Activated T-helper 2 cell treated with anti-CD3 and anti-CD28 coated beads, Interferon-gamma antibody, Interleukin-2, Interleukin-4, amounts not matched to agents 10 μg/mL and 5 μg/mL and 100 μg/mL, durations not matched to agents 14 hours and 24 hours and 36 hours (primary cell): Measurements from ENCODE around the gene DHRSX. TPM values are rescaled to one million over a fixed set of nuclear protein-coding genes. Genes with fewer than 3 reads are reported as not detected.

Source experiments
- DNase-seq: peaks from one replicate; pipeline ENCODE4 v3.0.0; 2021; ENCODE audit warnings: low spot score
- H3K27ac Mint-ChIP-seq: one replicate; pipeline ENCODE4 v1.8.0; 2021; ENCODE audit warnings: mixed read lengths
- H3K27me3 Mint-ChIP-seq: one replicate; pipeline ENCODE4 v1.8.0; 2021; ENCODE audit warnings: low read depth, mixed read lengths
- H3K36me3 Mint-ChIP-seq: one replicate; pipeline ENCODE4 v1.8.0; 2021; ENCODE audit warnings: low read depth, mixed read lengths
- H3K4me1 Mint-ChIP-seq: one replicate; pipeline ENCODE4 v1.8.0; 2021; ENCODE audit warnings: low read depth, mixed read lengths
- H3K4me3 Mint-ChIP-seq: one replicate; pipeline ENCODE4 v1.8.0; 2021; ENCODE audit warnings: low read depth, mild to moderate bottlenecking, moderate library complexity, mixed read lengths
- H3K9me3 Mint-ChIP-seq: one replicate; pipeline ENCODE4 v1.8.0; 2021; ENCODE audit warnings: mixed read lengths
- intact Hi-C: fragments of 100-400 bp; cut with micrococcal nuclease; formaldehyde crosslinking; loops from one replicate; pipeline ENCODE4 v1.15.1; 2023
- total RNA-seq: library from RNA; stranded (reverse); gene quantifications from 2 replicates; pipeline ENCODE4 v1.2.3, GENCODE V29; 2022

DHRSX gene
- total RNA-seq = 26.1 and 26.4 TPM in 2 replicates

- DNase-seq = peak; percentile 44
- no peaks in the 10 kb centered on the region for H3K9me3 Mint-ChIP-seq
- intact Hi-C loops = loop anchor here (10.0 kb wide), 3 partner anchors 104 to 1046 kb away; partner anchors contain the start of gene ASMTL
- H3K36me3 Mint-ChIP-seq = peaks cover 16% of the 10 kb centered on the region
- peak within 1 kb of the TSS; percentile 70 for H3K4me3 Mint-ChIP-seq
- peak within 1 kb of the TSS; percentile 80 for H3K27ac Mint-ChIP-seq
- H3K27me3 Mint-ChIP-seq = no peaks in the 10 kb centered on the region
- peaks cover 24% of the 10 kb centered on the region for H3K4me1 Mint-ChIP-seq
These were observed at the start of gene DHRSX, which contains the start of gene ZBED1 for GRCh38 chrX:2500803-2501558. Gene DHRSX (minus strand): TSS chrX:2500976. CDS start chrX:2500925, 51 bp downstream. Gene ZBED1 (minus strand): TSS chrX:2500976. CDS start chrX:2490719, 10,257 bp downstream.

GRCh38 chrX:2549876-2550275, 49.1 kb upstream of the DHRSX start:
- Mint-ChIP-seq H3K4me1 (no peaks in the 10 kb centered on the region), H3K36me3 (no peaks in the 10 kb centered on the region), H3K4me3 (no peak overlapping the region), H3K27ac (no peak overlapping the region), H3K27me3 (no peaks in the 10 kb centered on the region), H3K9me3 (no peaks in the 10 kb centered on the region)
- intact Hi-C loops = no loop called here
- no peak for DNase-seq

GRCh38 chrX:2548711-2549423, 48.1 kb upstream of the DHRSX start:
- intact Hi-C loops = no loop called here
- no peak for DNase-seq
- Mint-ChIP-seq H3K36me3 (no peaks in the 10 kb centered on the region), H3K4me1 (no peaks in the 10 kb centered on the region), H3K27ac (no peak overlapping the region), H3K4me3 (no peak overlapping the region), H3K27me3 (no peaks in the 10 kb centered on the region), H3K9me3 (no peaks in the 10 kb centered on the region)

GRCh38 chrX:2547736-2548135, 47.0 kb upstream of the DHRSX start:
- intact Hi-C loops = no loop called here
- Mint-ChIP-seq H3K27me3 (no peaks in the 10 kb centered on the region), H3K4me3 (no peak overlapping the region), H3K9me3 (no peaks in the 10 kb centered on the region), H3K4me1 (no peaks in the 10 kb centered on the region), H3K27ac (no peak overlapping the region), H3K36me3 (no peaks in the 10 kb centered on the region)
- DNase-seq = no peak

- H3K9me3 Mint-ChIP-seq = no peaks in the 10 kb centered on the region
- no peak overlapping the region for H3K4me3 Mint-ChIP-seq
- intact Hi-C loops = no loop called here
- H3K27me3 Mint-ChIP-seq = no peaks in the 10 kb centered on the region
- H3K27ac Mint-ChIP-seq = no peak overlapping the region
- no peaks in the 10 kb centered on the region for H3K36me3 Mint-ChIP-seq
- DNase-seq = no peak
- H3K4me1 Mint-ChIP-seq = no peaks in the 10 kb centered on the region
These were observed 45.7 kb upstream of the DHRSX start for GRCh38 chrX:2546496-2546895.

GRCh38 chrX:2545144-2545543, 44.4 kb upstream of the DHRSX start:
- H3K36me3 Mint-ChIP-seq = no peaks in the 10 kb centered on the region
- no peaks in the 10 kb centered on the region for H3K27me3 Mint-ChIP-seq
- no peak for DNase-seq
- intact Hi-C loops = no loop called here
- no peaks in the 10 kb centered on the region for H3K9me3 Mint-ChIP-seq
- no peak overlapping the region for H3K4me3 Mint-ChIP-seq
- H3K27ac Mint-ChIP-seq = no peak overlapping the region
- no peaks in the 10 kb centered on the region for H3K4me1 Mint-ChIP-seq

GRCh38 chrX:2542826-2543521, 42.2 kb upstream of the DHRSX start:
- Mint-ChIP-seq H3K36me3 (no peaks in the 10 kb centered on the region), H3K4me3 (no peak overlapping the region), H3K9me3 (no peaks in the 10 kb centered on the region), H3K4me1 (no peaks in the 10 kb centered on the region), H3K27ac (no peak overlapping the region), H3K27me3 (no peaks in the 10 kb centered on the region)
- intact Hi-C loops = no loop called here
- no peak for DNase-seq

GRCh38 chrX:2541603-2542002, 40.8 kb upstream of the DHRSX start:
- no peaks in the 10 kb centered on the region for H3K36me3 Mint-ChIP-seq
- no peak overlapping the region for H3K27ac Mint-ChIP-seq
- no peak for DNase-seq
- no peaks in the 10 kb centered on the region for H3K27me3 Mint-ChIP-seq
- intact Hi-C loops = no loop called here
- H3K9me3 Mint-ChIP-seq = no peaks in the 10 kb centered on the region
- no peaks in the 10 kb centered on the region for H3K4me1 Mint-ChIP-seq
- H3K4me3 Mint-ChIP-seq = no peak overlapping the region

GRCh38 chrX:2540426-2540947, 39.7 kb upstream of the DHRSX start:
- Mint-ChIP-seq H3K27me3 (no peaks in the 10 kb centered on the region), H3K9me3 (no peaks in the 10 kb centered on the region), H3K27ac (no peak overlapping the region), H3K4me1 (no peaks in the 10 kb centered on the region), H3K4me3 (no peak overlapping the region), H3K36me3 (no peaks in the 10 kb centered on the region)
- intact Hi-C loops = no loop called here
- DNase-seq = no peak

GRCh38 chrX:2539586-2539985, 38.8 kb upstream of the DHRSX start:
- DNase-seq = no peak
- intact Hi-C loops = no loop called here
- Mint-ChIP-seq H3K27me3 (no peaks in the 10 kb centered on the region), H3K4me1 (no peaks in the 10 kb centered on the region), H3K4me3 (no peak overlapping the region), H3K27ac (no peak overlapping the region), H3K36me3 (no peaks in the 10 kb centered on the region), H3K9me3 (no peaks in the 10 kb centered on the region)

GRCh38 chrX:2538031-2538757, 37.4 kb upstream of the DHRSX start:
- Mint-ChIP-seq H3K36me3 (no peaks in the 10 kb centered on the region), H3K4me1 (no peaks in the 10 kb centered on the region)
- intact Hi-C loops = no loop called here

GRCh38 chrX:2536974-2537373, 36.2 kb upstream of the DHRSX start:
- Mint-ChIP-seq H3K36me3 (no peaks in the 10 kb centered on the region), H3K4me3 (no peak overlapping the region), H3K27me3 (no peaks in the 10 kb centered on the region), H3K9me3 (no peaks in the 10 kb centered on the region), H3K27ac (no peak overlapping the region), H3K4me1 (no peaks in the 10 kb centered on the region)
- no peak for DNase-seq
- intact Hi-C loops = no loop called here

More at GRCh38 chrX:2538031-2538757, 37.4 kb upstream of the DHRSX start:
- Mint-ChIP-seq H3K4me3 (no peak overlapping the region), H3K27ac (no peak overlapping the region), H3K27me3 (no peaks in the 10 kb centered on the region), H3K9me3 (no peaks in the 10 kb centered on the region)
- no peak for DNase-seq
